Measurements from ENCODE around the gene GALM.

- no peak for TF ChIP-seq CTCF (IDR thresholded peaks at IDR 0.05)
- no peak for TF ChIP-seq POLR2A (IDR thresholded peaks at IDR 0.05)
Observed at GRCh38 chr2:38653380-38653714, 12.6 kb upstream of the GALM start.

Data from adrenal gland (tissue), 5 donors.